K562 (cell line): ENCODE results near the gene RCC1. TPM values are rescaled to one million over a fixed set of nuclear protein-coding genes. Genes with fewer than 3 reads are reported as not detected.
A peak's percentile ranks its signal among the peaks of the same experiment; 100 is the strongest.

ENCODE experiments used
- BHLHE40 ChIP-seq: IDR thresholded peaks from 2 replicates; pipeline ENCODE4 v1.6.1; 2011; ENCODE audit warnings: low read length, improper control_type of control experiment
- CBFB ChIP-seq: sonication (generic); formaldehyde crosslinking; IDR thresholded peaks from 2 replicates; pipeline ENCODE4 v1.4.0; 2020; ENCODE audit warnings: mild to moderate bottlenecking, missing genetic modification reagents
- ELF4 ChIP-seq: fragments of 450-650 bp; formaldehyde crosslinking; IDR thresholded peaks from 2 replicates; pipeline ENCODE4 v1.4.0; 2022; ENCODE audit warnings: missing genetic modification characterization
- ELK1 ChIP-seq: sonication (generic); formaldehyde crosslinking; IDR thresholded peaks from 2 replicates; pipeline ENCODE4 v1.8.1; 2022; ENCODE audit warnings: missing genetic modification reagents
- ETV5 ChIP-seq: sonication (generic); formaldehyde crosslinking; IDR thresholded peaks from 2 replicates; pipeline ENCODE4 v1.4.0; 2020; ENCODE audit warnings: low read depth, mild to moderate bottlenecking, missing genetic modification reagents
- FOXJ3 ChIP-seq: sonication (generic); formaldehyde crosslinking; IDR thresholded peaks from 2 replicates; pipeline ENCODE4 v1.4.0; 2020; ENCODE audit warnings: mild to moderate bottlenecking, missing genetic modification reagents
- GTF2F1 ChIP-seq: IDR thresholded peaks from 2 replicates; pipeline ENCODE4 v1.6.1; 2011; ENCODE audit warnings: low read depth, low read length, improper control_type of control experiment
- HOXB6 ChIP-seq: fragments of 250-450 bp; sonication (Bioruptor Pico); IDR thresholded peaks from 2 replicates; pipeline ENCODE4 v1.5.1; 2022; ENCODE audit warnings: mild to moderate bottlenecking, borderline replicate concordance
- IRF2 ChIP-seq: sonication (generic); formaldehyde crosslinking; IDR thresholded peaks from 2 replicates; pipeline ENCODE4 v1.8.1; 2022; ENCODE audit warnings: mild to moderate bottlenecking, missing genetic modification reagents
- KDM5B ChIP-seq: fragments of 200-600 bp; sonication (generic); IDR thresholded peaks from 2 replicates; pipeline ENCODE4 v1.6.1; 2012; ENCODE audit warnings: low read depth, mild to moderate bottlenecking, moderate library complexity, low read length, control low read depth, inconsistent platforms; ENCODE audit not compliant: insufficient replicate concordance
- KHSRP ChIP-seq: fragments of 450-650 bp; IDR thresholded peaks from 2 replicates; pipeline ENCODE4 v1.6.1; 2017
- KLF1 ChIP-seq: fragments of 450-650 bp; IDR thresholded peaks from 2 replicates; pipeline ENCODE4 v1.6.1; 2016; ENCODE audit warnings: missing genetic modification characterization, missing compliant biosample characterization
- MAFG ChIP-seq: fragments of 450-650 bp; conservative IDR thresholded peaks from 2 replicates; pipeline ENCODE4 v1.6.1; 2016; ENCODE audit warnings: missing genetic modification characterization, missing compliant biosample characterization
- NCOA4 ChIP-seq: fragments of 450-650 bp; IDR thresholded peaks from 2 replicates; pipeline ENCODE4 v1.6.1; 2018; ENCODE audit warnings: mild to moderate bottlenecking; ENCODE audit not compliant: partially characterized antibody
- NFXL1 ChIP-seq: fragments of 450-650 bp; formaldehyde crosslinking; IDR thresholded peaks from 2 replicates; pipeline ENCODE4 v1.4.0; 2021; ENCODE audit warnings: mild to moderate bottlenecking
- RREB1 ChIP-seq: fragments of 250-450 bp; sonication (Bioruptor Pico); IDR thresholded peaks from 2 replicates; pipeline ENCODE4 v1.4.0; 2020
- SIN3B ChIP-seq: fragments of 450-650 bp; IDR thresholded peaks from 2 replicates; pipeline ENCODE4 v1.6.1; 2017; ENCODE audit warnings: low read depth, mild to moderate bottlenecking, moderate library complexity
- TRIM28 ChIP-seq: fragments of 450-650 bp; IDR thresholded peaks from 2 replicates; pipeline ENCODE4 v1.6.1; 2017
- ZNF134 ChIP-seq: fragments of 250-450 bp; sonication (Bioruptor Pico); conservative IDR thresholded peaks from 2 replicates; pipeline ENCODE4 v1.4.0; 2020
- ZNF274 ChIP-seq: IDR thresholded peaks from 2 replicates; pipeline ENCODE4 v1.6.1; 2011; ENCODE audit warnings: low read depth, mild to moderate bottlenecking, low read length, moderate library complexity, borderline replicate concordance
- ZNF76 ChIP-seq: fragments of 250-450 bp; sonication (Bioruptor Pico); IDR thresholded peaks from 2 replicates; pipeline ENCODE4 v1.4.0; 2020; ENCODE audit warnings: mild to moderate bottlenecking, moderate library complexity, borderline replicate concordance
- ZNF766 ChIP-seq: fragments of 200-800 bp; sonication (Bioruptor generic); conservative IDR thresholded peaks from 2 replicates; pipeline ENCODE4 v1.6.1; 2016; ENCODE audit warnings: missing genetic modification characterization, missing compliant biosample characterization
- polyA plus RNA-seq, 8 experiments: library from polyadenylated mRNA; depleted of rRNA in 4 of 8; stranded (reverse) in 5 of 8; unstranded in 3 of 8; fragments of >200 nt; fragmentation: Nextera tagmentation in 2 of 8; fragmentation: Illumina TruSeq in 1 of 8; extraction: Ambion mirVana in 2 of 8; extraction: Trizol in 1 of 8; gene quantifications; 2 replicates each; pipeline versions ENCODE4 v1.2.1 to v1.2.3, GENCODE V29; 2011 to 2014; ENCODE audit warnings: inconsistent platforms in 1 of 8, missing spikeins in 1 of 8
- total RNA-seq, 7 experiments: library from RNA; depleted of rRNA in 6 of 7; stranded (reverse); fragments of >200 nt in 6 of 7; fragmentation: Illumina TruSeq in 2 of 7; extraction: Trizol in 2 of 7; gene quantifications; 2 replicates each; pipeline versions ENCODE4 v1.2.1 to v1.2.3, GENCODE V29; 2011 to 2021; ENCODE audit warnings: low replicate concordance in 1 of 7

Gene RCC1
- total and polyA plus RNA-seq, 9 of the 15 experiments (the other 6 are each of a cell fraction or from before 2014, with no cell fraction given) = 16.4 to 202 (median 107) TPM

GRCh38 chr1:28581531-28582247 lies 75.8 kb downstream of the RCC1 start (continued):
- TF ChIP-seq RREB1 (CRISPR knock-in tag) (peak; percentile 77), IRF2 (CRISPR knock-in tag) (no peak), NCOA4 (no peak), KHSRP (no peak), CBFB (CRISPR knock-in tag) (no peak; the same call in 1 of the 2 replicates), ELF4 (CRISPR knock-in tag) (peak; percentile 79), ZNF766 (CRISPR knock-in tag) (0 out of 2 replicates have a peak, but pooled peaks have one; percentile 31), NFXL1 (CRISPR knock-in tag) (no peak), GTF2F1 (peak; percentile 100), ETV5 (CRISPR knock-in tag) (peak; percentile 80), KLF1 (tag) (peak; percentile 99), ELK1 (no peak), FOXJ3 (no peak), ZNF76 (CRISPR knock-in tag) (peak; percentile 31; the same call in 1 of the 2 replicates), ZNF274 (peak; percentile 59; the same call in 1 of the 2 replicates), KDM5B (peak; percentile 100), ZNF134 (CRISPR knock-in tag) (0 out of 2 replicates have a peak, but pooled peaks have one; percentile 7), BHLHE40 (peak; percentile 65), TRIM28 (no peak; the same call in 1 of the 2 replicates), HOXB6 (CRISPR knock-in tag) (no peak), MAFG (tag) (no peak), SIN3B (peak; percentile 54)
